Measurements from ENCODE around the gene MOCS3.

Gene MOCS3, protein sequence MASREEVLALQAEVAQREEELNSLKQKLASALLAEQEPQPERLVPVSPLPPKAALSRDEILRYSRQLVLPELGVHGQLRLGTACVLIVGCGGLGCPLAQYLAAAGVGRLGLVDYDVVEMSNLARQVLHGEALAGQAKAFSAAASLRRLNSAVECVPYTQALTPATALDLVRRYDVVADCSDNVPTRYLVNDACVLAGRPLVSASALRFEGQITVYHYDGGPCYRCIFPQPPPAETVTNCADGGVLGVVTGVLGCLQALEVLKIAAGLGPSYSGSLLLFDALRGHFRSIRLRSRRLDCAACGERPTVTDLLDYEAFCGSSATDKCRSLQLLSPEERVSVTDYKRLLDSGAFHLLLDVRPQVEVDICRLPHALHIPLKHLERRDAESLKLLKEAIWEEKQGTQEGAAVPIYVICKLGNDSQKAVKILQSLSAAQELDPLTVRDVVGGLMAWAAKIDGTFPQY

DNA sequence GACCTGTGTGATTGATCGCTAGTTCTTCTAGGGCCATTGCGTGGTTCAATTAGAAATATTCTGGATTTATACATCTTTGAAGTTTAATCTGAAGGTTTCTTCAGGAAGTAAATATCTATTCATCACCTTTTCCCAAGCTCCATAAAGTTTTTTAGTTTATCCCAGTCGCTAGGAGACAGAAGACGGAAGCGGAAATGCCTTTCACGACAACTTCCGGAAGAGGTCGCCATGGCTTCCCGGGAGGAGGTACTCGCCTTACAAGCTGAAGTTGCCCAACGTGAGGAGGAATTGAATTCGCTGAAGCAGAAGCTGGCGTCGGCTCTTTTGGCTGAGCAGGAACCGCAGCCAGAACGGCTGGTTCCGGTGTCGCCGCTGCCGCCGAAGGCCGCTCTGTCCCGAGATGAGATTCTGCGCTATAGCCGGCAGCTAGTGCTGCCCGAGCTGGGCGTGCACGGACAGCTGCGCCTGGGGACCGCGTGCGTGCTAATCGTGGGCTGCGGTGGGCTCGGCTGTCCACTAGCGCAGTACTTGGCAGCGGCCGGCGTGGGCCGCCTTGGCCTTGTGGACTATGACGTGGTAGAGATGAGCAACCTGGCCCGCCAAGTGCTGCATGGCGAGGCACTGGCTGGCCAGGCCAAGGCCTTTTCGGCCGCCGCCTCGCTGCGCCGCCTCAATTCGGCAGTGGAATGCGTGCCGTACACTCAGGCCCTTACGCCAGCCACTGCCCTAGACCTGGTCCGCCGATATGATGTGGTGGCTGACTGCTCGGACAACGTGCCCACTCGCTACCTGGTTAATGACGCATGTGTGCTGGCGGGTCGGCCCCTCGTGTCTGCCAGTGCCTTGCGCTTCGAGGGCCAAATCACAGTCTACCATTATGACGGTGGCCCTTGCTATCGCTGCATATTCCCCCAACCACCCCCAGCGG, at the start of gene MOCS3:
TSS of gene MOCS3 (plus strand) at position 204 of the 928 bp plus-strand sequence. CDS start at position 229, 25 bp downstream.
- peak within 1 kb of the TSS; percentile 74 for H3K4me3 ChIP-seq (ENCODE audit: low read depth, low read length)
- TF ChIP-seq CTCF (IDR thresholded peaks at IDR 0.05; ENCODE audit: control insufficient read depth, extremely low read depth, insufficient read depth) = no peak
- peak; percentile 87 for DNase-seq (ENCODE audit: low read depth)

DNA sequence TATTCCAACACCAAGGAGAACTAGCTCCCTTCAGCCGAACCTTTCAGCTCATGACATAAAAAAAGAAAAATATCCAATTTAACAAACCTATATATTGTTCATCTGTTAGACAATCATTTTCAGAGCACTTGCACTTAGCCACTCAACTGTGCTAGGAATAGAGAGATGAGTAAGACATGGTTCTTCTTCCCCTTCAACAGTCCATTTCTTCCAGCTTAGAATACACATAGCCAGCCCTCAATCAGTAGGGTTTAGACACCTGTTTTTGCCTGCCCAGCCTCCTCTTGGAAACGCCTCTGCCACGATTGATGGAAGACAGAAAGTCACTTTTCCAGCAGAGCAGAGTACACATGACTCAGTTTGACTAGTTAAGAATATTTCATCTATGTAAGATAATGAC, 49.2 kb upstream of the MOCS3 start:
- TF ChIP-seq CTCF (IDR thresholded peaks at IDR 0.05; ENCODE audit: control insufficient read depth, extremely low read depth, insufficient read depth) = no peak
- no peak for DNase-seq (ENCODE audit: low read depth)
- no peak overlapping the region for H3K4me3 ChIP-seq (ENCODE audit: low read depth, low read length)

DNA sequence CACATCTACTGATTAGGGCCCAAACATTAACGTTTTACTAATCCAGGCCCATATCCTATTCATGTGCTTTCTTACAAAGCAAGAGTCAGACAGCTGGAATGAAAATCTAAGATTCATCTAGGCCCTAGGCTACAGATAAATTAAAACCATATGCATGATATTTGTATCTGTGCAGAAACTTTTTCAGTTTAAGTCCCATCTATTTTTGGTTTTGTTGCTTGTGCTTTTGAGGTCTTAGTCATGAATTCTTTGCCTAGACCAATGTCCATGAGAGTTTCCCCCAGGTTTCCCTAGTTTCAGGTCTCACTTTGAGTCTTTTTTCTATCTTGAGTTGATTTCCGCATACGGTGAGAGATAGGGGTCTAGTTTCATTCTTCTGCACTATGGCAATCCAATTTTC, 47.6 kb upstream of the MOCS3 start:
- no peak for DNase-seq (ENCODE audit: low read depth)
- no peak overlapping the region for H3K4me3 ChIP-seq (ENCODE audit: low read depth, low read length)
- no peak for TF ChIP-seq CTCF (IDR thresholded peaks at IDR 0.05; ENCODE audit: control insufficient read depth, extremely low read depth, insufficient read depth)

DNA sequence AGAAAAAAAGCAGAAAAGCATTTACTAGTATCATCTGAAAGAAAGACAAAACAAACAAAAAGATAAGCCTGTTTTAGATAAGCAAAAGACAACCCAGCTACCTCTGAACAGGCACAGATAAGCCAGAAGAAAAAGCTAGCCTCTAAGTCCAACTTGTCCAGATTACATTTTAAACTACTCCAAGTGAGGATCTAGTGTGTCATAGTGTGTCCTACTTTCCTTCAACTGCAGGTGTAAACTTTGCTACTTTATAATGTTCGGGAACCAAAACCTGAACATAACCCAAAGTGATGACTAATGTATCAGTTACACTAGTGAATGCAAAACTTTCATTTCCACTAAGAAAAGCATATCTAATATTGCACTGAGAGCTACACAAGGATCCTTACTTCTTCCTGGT, 46.9 kb upstream of the MOCS3 start:
- no peak for TF ChIP-seq CTCF (IDR thresholded peaks at IDR 0.05; ENCODE audit: control insufficient read depth, extremely low read depth, insufficient read depth)
- no peak overlapping the region for H3K4me3 ChIP-seq (ENCODE audit: low read depth, low read length)
- DNase-seq (ENCODE audit: low read depth) = no peak

GRCh38 chr20:50913690-50914375, 44.8 kb upstream of the MOCS3 start:
- TF ChIP-seq CTCF (IDR thresholded peaks at IDR 0.05; ENCODE audit: control insufficient read depth, extremely low read depth, insufficient read depth) = no peak
- no peak for DNase-seq (ENCODE audit: low read depth)
- H3K4me3 ChIP-seq (ENCODE audit: low read depth, low read length) = no peak overlapping the region

GRCh38 chr20:50915424-50915823, 43.2 kb upstream of the MOCS3 start:
- no peak overlapping the region for H3K4me3 ChIP-seq (ENCODE audit: low read depth, low read length)
- no peak for DNase-seq (ENCODE audit: low read depth)
- no peak for TF ChIP-seq CTCF (IDR thresholded peaks at IDR 0.05; ENCODE audit: control insufficient read depth, extremely low read depth, insufficient read depth)
